HL-60 (cell line): ENCODE results near the gene TRIM63.

Source experiments
- POLR2AphosphoS5 ChIP-seq: IDR thresholded peaks from 2 replicates; pipeline ENCODE4 v1.6.1; 2012; ENCODE audit warnings: low read depth
- TF ChIP-seq, protein P1 (sequence below): IDR thresholded peaks from one replicate; pipeline ENCODE4 v1.5.1; 2011; ENCODE audit warnings: low read length, control low read depth, inconsistent platforms; ENCODE audit not compliant: insufficient read depth

DNA sequence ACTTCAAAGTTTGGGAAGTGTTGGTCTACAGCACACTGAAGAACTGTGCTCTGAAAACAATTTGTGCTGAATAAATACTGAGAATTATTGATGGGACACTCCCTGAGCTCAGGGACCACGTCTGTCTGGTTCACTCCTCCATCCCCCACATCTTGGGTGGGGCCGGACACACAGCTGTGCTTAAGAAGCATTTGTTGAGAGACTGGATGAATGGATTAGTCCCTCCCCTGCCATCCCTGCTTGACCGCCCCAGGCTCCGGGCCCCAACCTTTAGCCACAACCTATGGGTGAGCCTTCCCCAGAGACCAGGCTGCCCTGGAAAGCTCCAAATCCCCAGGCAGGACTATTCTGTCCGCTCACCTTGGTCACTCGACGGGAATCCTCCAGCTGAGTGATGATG, 7.5 kb downstream of the TRIM63 start:
- TF ChIP-seq, protein P1, sequence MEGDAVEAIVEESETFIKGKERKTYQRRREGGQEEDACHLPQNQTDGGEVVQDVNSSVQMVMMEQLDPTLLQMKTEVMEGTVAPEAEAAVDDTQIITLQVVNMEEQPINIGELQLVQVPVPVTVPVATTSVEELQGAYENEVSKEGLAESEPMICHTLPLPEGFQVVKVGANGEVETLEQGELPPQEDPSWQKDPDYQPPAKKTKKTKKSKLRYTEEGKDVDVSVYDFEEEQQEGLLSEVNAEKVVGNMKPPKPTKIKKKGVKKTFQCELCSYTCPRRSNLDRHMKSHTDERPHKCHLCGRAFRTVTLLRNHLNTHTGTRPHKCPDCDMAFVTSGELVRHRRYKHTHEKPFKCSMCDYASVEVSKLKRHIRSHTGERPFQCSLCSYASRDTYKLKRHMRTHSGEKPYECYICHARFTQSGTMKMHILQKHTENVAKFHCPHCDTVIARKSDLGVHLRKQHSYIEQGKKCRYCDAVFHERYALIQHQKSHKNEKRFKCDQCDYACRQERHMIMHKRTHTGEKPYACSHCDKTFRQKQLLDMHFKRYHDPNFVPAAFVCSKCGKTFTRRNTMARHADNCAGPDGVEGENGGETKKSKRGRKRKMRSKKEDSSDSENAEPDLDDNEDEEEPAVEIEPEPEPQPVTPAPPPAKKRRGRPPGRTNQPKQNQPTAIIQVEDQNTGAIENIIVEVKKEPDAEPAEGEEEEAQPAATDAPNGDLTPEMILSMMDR: no peak
- TF ChIP-seq POLR2AphosphoS5: no peak
